HepG2 (cell line): Measurements from ENCODE around the gene DPM2. TPM values are rescaled to one million over a fixed set of nuclear protein-coding genes. Genes with fewer than 3 reads are reported as not detected.

ENCODE experiments used
- CREB1 ChIP-seq, 2 experiments: fragments of 450-650 bp in 1 of 2; IDR thresholded peaks; 2 replicates each; pipeline ENCODE4 v1.6.1; 2016 to 2017; ENCODE audit warnings: control low read depth in 1 of 2, mild to moderate bottlenecking in 1 of 2, missing compliant biosample characterization in 1 of 2, missing genetic modification characterization in 1 of 2
- HOXA3 ChIP-seq: sonication (generic); formaldehyde crosslinking; IDR thresholded peaks from 2 replicates; pipeline ENCODE4 v1.5.0; 2020; ENCODE audit warnings: missing genetic modification reagents
- HOXA5 ChIP-seq: sonication (generic); formaldehyde crosslinking; IDR thresholded peaks from 2 replicates; pipeline ENCODE4 v1.4.0; 2020; ENCODE audit warnings: missing genetic modification reagents
- NR2F1 ChIP-seq, 2 experiments: fragments of 450-650 bp in 1 of 2; formaldehyde crosslinking in 1 of 2; IDR thresholded peaks; 2 replicates each; pipeline versions ENCODE4 v1.5.0 to v1.6.1; 2016 to 2020; ENCODE audit warnings: mild to moderate bottlenecking in 1 of 2, missing compliant biosample characterization in 1 of 2, missing genetic modification reagents in 1 of 2, moderate library complexity in 1 of 2
- PHF8 ChIP-seq: sonication (generic); formaldehyde crosslinking; IDR thresholded peaks from 2 replicates; pipeline ENCODE4 v1.5.0; 2020; ENCODE audit warnings: missing genetic modification reagents
- SSRP1 ChIP-seq: IDR thresholded peaks from 2 replicates; pipeline ENCODE4 v1.6.1; 2016; ENCODE audit warnings: control low read depth
- ZNF274 ChIP-seq: sonication (generic); formaldehyde crosslinking; IDR thresholded peaks from 2 replicates; pipeline ENCODE4 v1.5.1; 2020; ENCODE audit warnings: mild to moderate bottlenecking, missing genetic modification reagents
- ZNF383 ChIP-seq: sonication (generic); formaldehyde crosslinking; IDR thresholded peaks from 2 replicates; pipeline ENCODE4 v1.4.0; 2020; ENCODE audit warnings: missing genetic modification reagents, mild to moderate bottlenecking, borderline replicate concordance
- ZNF605 ChIP-seq: sonication (generic); formaldehyde crosslinking; IDR thresholded peaks from 2 replicates; pipeline ENCODE4 v1.8.0; 2022; ENCODE audit warnings: mild to moderate bottlenecking, missing genetic modification reagents
- ZNF687 ChIP-seq: sonication (generic); formaldehyde crosslinking; IDR thresholded peaks from 2 replicates; pipeline ENCODE4 v1.5.1; 2020; ENCODE audit warnings: mild to moderate bottlenecking, missing genetic modification reagents, moderate library complexity
- ZNF709 ChIP-seq: sonication (generic); formaldehyde crosslinking; IDR thresholded peaks from 2 replicates; pipeline ENCODE4 v1.5.0; 2020; ENCODE audit warnings: mild to moderate bottlenecking, missing genetic modification reagents
- ZNF784 ChIP-seq: sonication (generic); formaldehyde crosslinking; IDR thresholded peaks from 2 replicates; pipeline ENCODE4 v1.5.1; 2020; ENCODE audit warnings: missing genetic modification reagents, mild to moderate bottlenecking, borderline replicate concordance
- ZSCAN25 ChIP-seq: sonication (generic); formaldehyde crosslinking; IDR thresholded peaks from 2 replicates; pipeline ENCODE4 v1.8.0; 2022; ENCODE audit warnings: mild to moderate bottlenecking, missing genetic modification reagents
- polyA plus RNA-seq, 8 experiments: library from polyadenylated mRNA; depleted of rRNA in 3 of 8; stranded (reverse) in 7 of 8; unstranded in 1 of 8; fragments of >200 nt; fragmentation: Illumina TruSeq in 4 of 8; extraction: Trizol in 4 of 8; gene quantifications; 2 replicates each; pipeline versions ENCODE4 v1.2.1 to v1.2.3, GENCODE V29; 2011 to 2016; ENCODE audit warnings: low read depth in 4 of 8, missing spikeins in 1 of 8, mixed read lengths in 1 of 8; ENCODE audit not compliant: insufficient read depth in 1 of 8
- total RNA-seq, 5 experiments: library from RNA; depleted of rRNA; stranded (reverse); fragments of >200 nt; fragmentation: Illumina TruSeq; extraction: Trizol; gene quantifications; 2 replicates each; pipeline ENCODE4 v1.2.3, GENCODE V29; 2016; ENCODE audit warnings: low read depth in 1 of 5
- TF ChIP-seq, protein P1 (sequence below): sonication (generic); formaldehyde crosslinking; IDR thresholded peaks from 2 replicates; pipeline ENCODE4 v1.4.0; 2020; ENCODE audit warnings: missing genetic modification reagents
- TF ChIP-seq, protein P2 (sequence below): sonication (generic); formaldehyde crosslinking; IDR thresholded peaks from 2 replicates; pipeline ENCODE4 v1.4.0; 2020; ENCODE audit warnings: missing genetic modification reagents
- TF ChIP-seq, protein P3 (sequence below): sonication (generic); formaldehyde crosslinking; IDR thresholded peaks from 2 replicates; pipeline ENCODE4 v1.4.0; 2020; ENCODE audit warnings: missing genetic modification reagents

DPM2 gene
- total and polyA plus RNA-seq, 2 of the 13 experiments (the other 11 are each of a cell fraction or from before 2014, with no cell fraction given), result 24.8 to 35.3 TPM

DNA sequence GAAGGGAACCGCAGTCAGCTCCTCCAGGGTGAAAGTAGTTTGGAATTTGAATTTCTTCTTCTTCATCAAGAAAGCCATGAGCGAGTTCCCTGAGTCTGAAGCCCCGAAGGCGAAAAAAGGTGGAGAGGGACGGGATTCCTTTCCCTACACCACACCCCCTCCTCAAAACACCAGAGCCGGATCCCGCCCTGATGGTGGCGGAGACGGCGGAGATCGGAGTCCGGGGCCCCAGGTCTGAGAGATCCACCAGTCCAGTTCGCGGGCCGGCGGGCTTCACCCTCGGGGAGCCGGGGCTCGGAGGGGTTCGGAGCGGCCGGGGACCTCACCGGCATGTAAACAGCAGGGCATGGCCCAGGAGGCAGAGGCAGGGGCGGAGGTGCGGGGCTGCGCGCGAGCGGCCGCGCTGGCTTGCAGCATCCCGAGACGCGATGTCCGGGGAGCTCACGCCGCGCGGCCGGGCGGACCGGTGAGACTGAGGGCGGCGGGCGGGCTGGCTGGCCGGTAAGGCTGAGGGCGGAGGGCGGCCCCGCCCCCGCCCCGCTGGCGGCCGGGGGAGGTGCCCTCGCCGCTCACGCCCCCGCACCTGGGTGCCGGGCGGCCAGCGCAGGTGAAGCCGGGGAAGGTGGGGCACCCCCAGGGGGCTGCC lies 42.5 kb upstream of the DPM2 start (continued):
- TF ChIP-seq, protein P1, sequence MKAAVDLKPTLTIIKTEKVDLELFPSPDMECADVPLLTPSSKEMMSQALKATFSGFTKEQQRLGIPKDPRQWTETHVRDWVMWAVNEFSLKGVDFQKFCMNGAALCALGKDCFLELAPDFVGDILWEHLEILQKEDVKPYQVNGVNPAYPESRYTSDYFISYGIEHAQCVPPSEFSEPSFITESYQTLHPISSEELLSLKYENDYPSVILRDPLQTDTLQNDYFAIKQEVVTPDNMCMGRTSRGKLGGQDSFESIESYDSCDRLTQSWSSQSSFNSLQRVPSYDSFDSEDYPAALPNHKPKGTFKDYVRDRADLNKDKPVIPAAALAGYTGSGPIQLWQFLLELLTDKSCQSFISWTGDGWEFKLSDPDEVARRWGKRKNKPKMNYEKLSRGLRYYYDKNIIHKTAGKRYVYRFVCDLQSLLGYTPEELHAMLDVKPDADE (CRISPR knock-in tag), result 0 out of 2 replicates have a peak, but pooled peaks have one; percentile 42
- TF ChIP-seq ZNF687 (CRISPR knock-in tag) (peak; percentile 2; the same call in 1 of the 2 replicates), ZNF605 (CRISPR knock-in tag) (0 out of 2 replicates have a peak, but pooled peaks have one; percentile 22), ZSCAN25 (CRISPR knock-in tag) (0 out of 2 replicates have a peak, but pooled peaks have one; percentile 1), ZNF784 (CRISPR knock-in tag) (0 out of 2 replicates have a peak, but pooled peaks have one; percentile 42), CREB1 (IDR thresholded peaks at IDR 0.05) (no peak), CREB1 (CRISPR knock-in tag; IDR thresholded peaks at IDR 0.05) (no peak), NR2F1 (CRISPR knock-in tag; IDR thresholded peaks at IDR 0.05) (no peak), ZNF709 (CRISPR knock-in tag) (0 out of 2 replicates have a peak, but pooled peaks have one; percentile 3), HOXA5 (CRISPR knock-in tag) (peak; percentile 52; the same call in 1 of the 2 replicates), PHF8 (CRISPR knock-in tag) (0 out of 2 replicates have a peak, but pooled peaks have one; percentile 4), HOXA3 (CRISPR knock-in tag) (0 out of 2 replicates have a peak, but pooled peaks have one; percentile 17), ZNF274 (CRISPR knock-in tag) (peak; percentile 53; the same call in 1 of the 2 replicates), SSRP1 (no peak), ZNF383 (CRISPR knock-in tag) (no peak)
- TF ChIP-seq, protein P2, sequence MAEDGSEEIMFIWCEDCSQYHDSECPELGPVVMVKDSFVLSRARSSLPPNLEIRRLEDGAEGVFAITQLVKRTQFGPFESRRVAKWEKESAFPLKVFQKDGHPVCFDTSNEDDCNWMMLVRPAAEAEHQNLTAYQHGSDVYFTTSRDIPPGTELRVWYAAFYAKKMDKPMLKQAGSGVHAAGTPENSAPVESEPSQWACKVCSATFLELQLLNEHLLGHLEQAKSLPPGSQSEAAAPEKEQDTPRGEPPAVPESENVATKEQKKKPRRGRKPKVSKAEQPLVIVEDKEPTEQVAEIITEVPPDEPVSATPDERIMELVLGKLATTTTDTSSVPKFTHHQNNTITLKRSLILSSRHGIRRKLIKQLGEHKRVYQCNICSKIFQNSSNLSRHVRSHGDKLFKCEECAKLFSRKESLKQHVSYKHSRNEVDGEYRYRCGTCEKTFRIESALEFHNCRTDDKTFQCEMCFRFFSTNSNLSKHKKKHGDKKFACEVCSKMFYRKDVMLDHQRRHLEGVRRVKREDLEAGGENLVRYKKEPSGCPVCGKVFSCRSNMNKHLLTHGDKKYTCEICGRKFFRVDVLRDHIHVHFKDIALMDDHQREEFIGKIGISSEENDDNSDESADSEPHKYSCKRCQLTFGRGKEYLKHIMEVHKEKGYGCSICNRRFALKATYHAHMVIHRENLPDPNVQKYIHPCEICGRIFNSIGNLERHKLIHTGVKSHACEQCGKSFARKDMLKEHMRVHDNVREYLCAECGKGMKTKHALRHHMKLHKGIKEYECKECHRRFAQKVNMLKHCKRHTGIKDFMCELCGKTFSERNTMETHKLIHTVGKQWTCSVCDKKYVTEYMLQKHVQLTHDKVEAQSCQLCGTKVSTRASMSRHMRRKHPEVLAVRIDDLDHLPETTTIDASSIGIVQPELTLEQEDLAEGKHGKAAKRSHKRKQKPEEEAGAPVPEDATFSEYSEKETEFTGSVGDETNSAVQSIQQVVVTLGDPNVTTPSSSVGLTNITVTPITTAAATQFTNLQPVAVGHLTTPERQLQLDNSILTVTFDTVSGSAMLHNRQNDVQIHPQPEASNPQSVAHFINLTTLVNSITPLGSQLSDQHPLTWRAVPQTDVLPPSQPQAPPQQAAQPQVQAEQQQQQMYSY (CRISPR knock-in tag), result 0 out of 2 replicates have a peak, but pooled peaks have one; percentile 43
- TF ChIP-seq, protein P3, sequence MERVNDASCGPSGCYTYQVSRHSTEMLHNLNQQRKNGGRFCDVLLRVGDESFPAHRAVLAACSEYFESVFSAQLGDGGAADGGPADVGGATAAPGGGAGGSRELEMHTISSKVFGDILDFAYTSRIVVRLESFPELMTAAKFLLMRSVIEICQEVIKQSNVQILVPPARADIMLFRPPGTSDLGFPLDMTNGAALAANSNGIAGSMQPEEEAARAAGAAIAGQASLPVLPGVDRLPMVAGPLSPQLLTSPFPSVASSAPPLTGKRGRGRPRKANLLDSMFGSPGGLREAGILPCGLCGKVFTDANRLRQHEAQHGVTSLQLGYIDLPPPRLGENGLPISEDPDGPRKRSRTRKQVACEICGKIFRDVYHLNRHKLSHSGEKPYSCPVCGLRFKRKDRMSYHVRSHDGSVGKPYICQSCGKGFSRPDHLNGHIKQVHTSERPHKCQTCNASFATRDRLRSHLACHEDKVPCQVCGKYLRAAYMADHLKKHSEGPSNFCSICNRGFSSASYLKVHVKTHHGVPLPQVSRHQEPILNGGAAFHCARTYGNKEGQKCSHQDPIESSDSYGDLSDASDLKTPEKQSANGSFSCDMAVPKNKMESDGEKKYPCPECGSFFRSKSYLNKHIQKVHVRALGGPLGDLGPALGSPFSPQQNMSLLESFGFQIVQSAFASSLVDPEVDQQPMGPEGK (CRISPR knock-in tag), result peak; percentile 56; the same call in 1 of the 2 replicates
